Neural cell (in vitro differentiated cells): ENCODE measurements around the gene MYLK.

Experiments
- CTCF ChIP-seq: fragments of 450-650 bp; IDR thresholded peaks from 2 replicates; pipeline ENCODE4 v1.5.1; 2014; ENCODE audit warnings: antibody characterized with exemption, mild to moderate bottlenecking, moderate library complexity; ENCODE audit not compliant: poor library complexity, severe bottlenecking
- EZH2 ChIP-seq: fragments of 200-600, 300-800 bp; shearing (Covaris generic), sonication (generic); IDR thresholded peaks from 2 replicates; pipeline ENCODE4 v1.6.1; 2014; ENCODE audit warnings: antibody characterized with exemption, low read length, borderline replicate concordance, mild to moderate bottlenecking; ENCODE audit not compliant: insufficient read depth, poor library complexity, severe bottlenecking
- MXI1 ChIP-seq: fragments of 450-650 bp; conservative IDR thresholded peaks from 2 replicates; pipeline ENCODE4 v1.6.1; 2014; ENCODE audit warnings: antibody characterized with exemption, mild to moderate bottlenecking; ENCODE audit not compliant: poor library complexity, severe bottlenecking
- POLR2AphosphoS5 ChIP-seq: IDR thresholded peaks from 2 replicates; pipeline ENCODE4 v1.6.1; 2012
- SMC3 ChIP-seq: fragments of 450-650 bp; conservative IDR thresholded peaks from 2 replicates; pipeline ENCODE4 v1.6.1; 2014; ENCODE audit warnings: antibody characterized with exemption, mild to moderate bottlenecking, moderate library complexity; ENCODE audit not compliant: poor library complexity

DNA sequence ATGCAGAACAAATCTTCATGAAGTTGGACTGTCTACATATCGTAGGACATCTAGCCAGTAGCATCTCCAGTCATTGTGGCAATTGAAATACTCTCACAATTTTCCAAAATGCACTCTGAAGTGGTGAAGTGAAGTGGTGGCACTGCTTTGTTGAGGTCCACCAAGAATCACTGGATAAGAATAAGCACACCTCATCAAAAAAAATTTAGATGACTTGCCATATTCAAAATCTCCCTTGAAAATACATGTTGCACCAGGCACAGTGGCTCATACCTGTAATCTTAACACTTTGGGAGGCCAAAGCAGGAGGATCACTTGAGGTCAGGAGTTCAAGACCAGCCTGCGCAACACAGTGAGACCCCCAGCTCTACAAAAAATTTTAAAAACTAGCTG is 312.2 kb downstream of the MYLK start:
- TF ChIP-seq CTCF, result no peak
- no peak for TF ChIP-seq SMC3
- TF ChIP-seq EZH2, result no peak
- TF ChIP-seq MXI1, result no peak
- no peak for TF ChIP-seq POLR2AphosphoS5
